ENCODE results near the gene CNOT6L.

DNA sequence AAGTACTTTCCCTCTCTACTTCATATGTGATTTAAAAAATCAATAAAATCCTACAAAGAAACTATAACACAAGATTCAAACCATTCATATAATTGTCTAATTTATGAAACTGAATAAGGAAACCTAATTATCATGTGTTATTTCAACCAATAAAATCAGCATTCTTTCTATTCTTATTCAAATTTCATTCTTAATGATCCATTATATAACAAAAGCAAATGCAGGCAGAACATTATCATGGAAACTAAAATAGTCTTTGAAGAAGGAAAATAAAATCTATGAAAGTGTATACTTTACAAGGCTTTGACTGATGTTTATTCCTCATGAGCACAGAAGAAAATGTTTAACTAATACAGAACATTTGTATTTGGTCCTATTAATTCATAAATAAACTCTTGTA is 47.6 kb downstream of the CNOT6L start:
- TF ChIP-seq, protein P1, sequence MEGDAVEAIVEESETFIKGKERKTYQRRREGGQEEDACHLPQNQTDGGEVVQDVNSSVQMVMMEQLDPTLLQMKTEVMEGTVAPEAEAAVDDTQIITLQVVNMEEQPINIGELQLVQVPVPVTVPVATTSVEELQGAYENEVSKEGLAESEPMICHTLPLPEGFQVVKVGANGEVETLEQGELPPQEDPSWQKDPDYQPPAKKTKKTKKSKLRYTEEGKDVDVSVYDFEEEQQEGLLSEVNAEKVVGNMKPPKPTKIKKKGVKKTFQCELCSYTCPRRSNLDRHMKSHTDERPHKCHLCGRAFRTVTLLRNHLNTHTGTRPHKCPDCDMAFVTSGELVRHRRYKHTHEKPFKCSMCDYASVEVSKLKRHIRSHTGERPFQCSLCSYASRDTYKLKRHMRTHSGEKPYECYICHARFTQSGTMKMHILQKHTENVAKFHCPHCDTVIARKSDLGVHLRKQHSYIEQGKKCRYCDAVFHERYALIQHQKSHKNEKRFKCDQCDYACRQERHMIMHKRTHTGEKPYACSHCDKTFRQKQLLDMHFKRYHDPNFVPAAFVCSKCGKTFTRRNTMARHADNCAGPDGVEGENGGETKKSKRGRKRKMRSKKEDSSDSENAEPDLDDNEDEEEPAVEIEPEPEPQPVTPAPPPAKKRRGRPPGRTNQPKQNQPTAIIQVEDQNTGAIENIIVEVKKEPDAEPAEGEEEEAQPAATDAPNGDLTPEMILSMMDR (optimal IDR thresholded peaks at IDR 0.05 in 1 of 3, IDR thresholded peaks at IDR 0.05 in 1 of 3, conservative IDR thresholded peaks at IDR 0.05 in 1 of 3; ENCODE audit: extremely low read depth in 1 of 3, insufficient read depth in 2 of 3, low read length in 3 of 3) = no peak
- TF ChIP-seq EZH2 (IDR thresholded peaks at IDR 0.05; ENCODE audit: low read length) = no peak

All from keratinocyte (primary cell).